Measurements from ENCODE around the gene ZNF474. TPM values are rescaled to one million over a fixed set of nuclear protein-coding genes. Genes with fewer than 3 reads are reported as not detected.

ZNF474 gene
- total and polyA plus RNA-seq, 2 of the 4 experiments (the other 2 are of a cell fraction) = 0.24 to 0.54 TPM

DNA sequence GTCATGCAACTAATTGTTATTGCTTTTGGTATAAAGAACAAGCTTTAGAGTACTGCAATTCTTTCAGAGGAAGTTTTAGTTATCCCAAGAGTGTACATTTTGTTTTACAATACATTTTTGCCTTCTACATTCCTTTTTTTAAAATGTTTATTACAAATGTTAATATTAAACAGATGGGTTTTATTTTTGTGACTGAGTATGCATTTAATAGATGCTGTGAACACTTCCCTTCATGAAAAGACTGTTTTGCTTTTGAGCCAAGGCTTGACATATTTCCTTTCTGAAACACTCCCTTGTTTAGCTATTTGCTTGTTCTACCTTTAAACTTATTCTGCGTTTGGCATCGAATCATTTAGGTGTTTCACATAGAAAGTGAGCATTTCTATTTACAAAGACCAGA lies 14.8 kb upstream of the ZNF474 start:
- Histone ChIP-seq H3K9me3 (ENCODE audit: control insufficient read depth, insufficient read depth, low read length) (no peaks in the 10 kb centered on the region), H3K9me1 (ENCODE audit: insufficient read depth, low read length) (0 out of 2 replicates have a peak, but pooled peaks cover 3% of the 10 kb centered on the region), H3K79me1 (ENCODE audit: low read depth in 1 of 2, low read length in 2 of 2) (no peaks in the 10 kb centered on the region), H2AK9ac (replicated peaks; ENCODE audit: low read depth, low read length, poor library complexity) (no peak overlapping the region), H3K4ac (ENCODE audit: low read depth, low read length) (no peak overlapping the region), H3K23ac (ENCODE audit: low read depth, low read length) (no peak overlapping the region), H3K56ac (ENCODE audit: extremely low read depth, insufficient read depth, low read length) (no peak overlapping the region), H2AK5ac (ENCODE audit: low read depth, low read length) (no peak overlapping the region), H3K27me3 (ENCODE audit: control insufficient read depth, insufficient read depth, low read length) (no peaks in the 10 kb centered on the region), H2BK5ac (ENCODE audit: low read depth, low read length, poor library complexity, severe bottlenecking) (no peak overlapping the region), H2BK120ac (ENCODE audit: low read depth, low read length) (no peak overlapping the region), H3K36me3 (ENCODE audit: control insufficient read depth, insufficient read depth, low read length) (no peaks in the 10 kb centered on the region), H4K8ac (ENCODE audit: low read depth in 2 of 2, low read length in 2 of 2) (no peak overlapping the region), H2BK20ac (ENCODE audit: low read depth, low read length) (no peak overlapping the region), H3K27ac (ENCODE audit: insufficient read depth, low read length) (no peak overlapping the region), H3K4me1 (ENCODE audit: control insufficient read depth, insufficient read depth, low read length) (peaks cover 3% of the 10 kb centered on the region; the same call in 1 of the 2 replicates), H2BK15ac (ENCODE audit: low read depth, low read length) (no peak overlapping the region), H3K18ac (ENCODE audit: low read depth, low read length) (no peak overlapping the region), H4K91ac (ENCODE audit: insufficient read depth, low read depth, low read length) (no peak overlapping the region), H3K4me2 (ENCODE audit: low read depth, low read length) (no peak overlapping the region), H3K9ac (ENCODE audit: low read depth, low read length) (no peak overlapping the region), H4K20me1 (ENCODE audit: insufficient read depth, low read length) (no peaks in the 10 kb centered on the region), H2AFZ (replicated peaks; ENCODE audit: low read length, poor library complexity) (no peak overlapping the region), H3K14ac (replicated peaks; ENCODE audit: low read depth, low read length) (no peak overlapping the region), H4K5ac (ENCODE audit: low read depth, low read length) (no peak overlapping the region), H3K4me3 (ENCODE audit: insufficient read depth, low read depth, low read length) (no peak overlapping the region)
- no TSS peak for BruUV-seq (replicated peaks)
- in situ Hi-C loops (cut with MboI; ENCODE audit: low sequenced_read_pairs) (no loop called here), intact Hi-C loops (cut with micrococcal nuclease) (no loop called here), dilution Hi-C loops (cut with HindIII; ENCODE audit: low sequenced_read_pairs, unreplicated experiment) (no loop called here)
- ATAC-seq (ENCODE audit: low read depth) = no peak
- CTCF ChIA-PET = interaction anchor here (0.7 to 1.0 kb wide), 2 partner anchors 10 to 39 kb away, joined by 3 to 4 read pairs; no protein-coding TSS in a partner anchor
- DNase-seq = no peak
- POLR2A ChIA-PET (ENCODE audit: unreplicated experiment) = interaction anchor here (1.0 kb wide), 1 partner anchor 12 kb away, joined by 8 read pairs; no protein-coding TSS in a partner anchor
- TF ChIP-seq RFX5 (IDR thresholded peaks at IDR 0.05; ENCODE audit: low read depth, low read length) (no peak), CHD1 (IDR thresholded peaks at IDR 0.05; ENCODE audit: low read depth, low read length) (no peak), NFE2L2 (IDR thresholded peaks at IDR 0.05; ENCODE audit: low read depth, low read length) (no peak), MAZ (IDR thresholded peaks at IDR 0.05; ENCODE audit: borderline replicate concordance, low read depth, low read length) (no peak), POLR2A (IDR thresholded peaks at IDR 0.05; ENCODE audit: low read depth, low read length) (no peak), RAD21 (IDR thresholded peaks at IDR 0.05; ENCODE audit: low read length) (no peak), MAFK (IDR thresholded peaks at IDR 0.05; ENCODE audit: low read depth, low read length) (no peak), BHLHE40 (IDR thresholded peaks at IDR 0.05; ENCODE audit: low read depth, low read length) (no peak), CEBPB (IDR thresholded peaks at IDR 0.05; ENCODE audit: low read depth, low read length) (no peak), SMC3 (IDR thresholded peaks at IDR 0.05; ENCODE audit: low read depth, low read length) (no peak), MXI1 (IDR thresholded peaks at IDR 0.05; ENCODE audit: borderline replicate concordance, low read depth, low read length) (no peak), FOS (IDR thresholded peaks at IDR 0.05; ENCODE audit: low read depth, low read length) (no peak), RCOR1 (IDR thresholded peaks at IDR 0.05; ENCODE audit: insufficient replicate concordance, low read length) (no peak)
- TF ChIP-seq, protein P1, sequence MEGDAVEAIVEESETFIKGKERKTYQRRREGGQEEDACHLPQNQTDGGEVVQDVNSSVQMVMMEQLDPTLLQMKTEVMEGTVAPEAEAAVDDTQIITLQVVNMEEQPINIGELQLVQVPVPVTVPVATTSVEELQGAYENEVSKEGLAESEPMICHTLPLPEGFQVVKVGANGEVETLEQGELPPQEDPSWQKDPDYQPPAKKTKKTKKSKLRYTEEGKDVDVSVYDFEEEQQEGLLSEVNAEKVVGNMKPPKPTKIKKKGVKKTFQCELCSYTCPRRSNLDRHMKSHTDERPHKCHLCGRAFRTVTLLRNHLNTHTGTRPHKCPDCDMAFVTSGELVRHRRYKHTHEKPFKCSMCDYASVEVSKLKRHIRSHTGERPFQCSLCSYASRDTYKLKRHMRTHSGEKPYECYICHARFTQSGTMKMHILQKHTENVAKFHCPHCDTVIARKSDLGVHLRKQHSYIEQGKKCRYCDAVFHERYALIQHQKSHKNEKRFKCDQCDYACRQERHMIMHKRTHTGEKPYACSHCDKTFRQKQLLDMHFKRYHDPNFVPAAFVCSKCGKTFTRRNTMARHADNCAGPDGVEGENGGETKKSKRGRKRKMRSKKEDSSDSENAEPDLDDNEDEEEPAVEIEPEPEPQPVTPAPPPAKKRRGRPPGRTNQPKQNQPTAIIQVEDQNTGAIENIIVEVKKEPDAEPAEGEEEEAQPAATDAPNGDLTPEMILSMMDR (conservative IDR thresholded peaks at IDR 0.05; ENCODE audit: low read depth, low read length) = no peak
- TF ChIP-seq, protein P2, sequence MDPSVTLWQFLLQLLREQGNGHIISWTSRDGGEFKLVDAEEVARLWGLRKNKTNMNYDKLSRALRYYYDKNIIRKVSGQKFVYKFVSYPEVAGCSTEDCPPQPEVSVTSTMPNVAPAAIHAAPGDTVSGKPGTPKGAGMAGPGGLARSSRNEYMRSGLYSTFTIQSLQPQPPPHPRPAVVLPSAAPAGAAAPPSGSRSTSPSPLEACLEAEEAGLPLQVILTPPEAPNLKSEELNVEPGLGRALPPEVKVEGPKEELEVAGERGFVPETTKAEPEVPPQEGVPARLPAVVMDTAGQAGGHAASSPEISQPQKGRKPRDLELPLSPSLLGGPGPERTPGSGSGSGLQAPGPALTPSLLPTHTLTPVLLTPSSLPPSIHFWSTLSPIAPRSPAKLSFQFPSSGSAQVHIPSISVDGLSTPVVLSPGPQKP (IDR thresholded peaks at IDR 0.05; ENCODE audit: borderline replicate concordance, low read depth, low read length) = no peak
- TF ChIP-seq, protein P3, sequence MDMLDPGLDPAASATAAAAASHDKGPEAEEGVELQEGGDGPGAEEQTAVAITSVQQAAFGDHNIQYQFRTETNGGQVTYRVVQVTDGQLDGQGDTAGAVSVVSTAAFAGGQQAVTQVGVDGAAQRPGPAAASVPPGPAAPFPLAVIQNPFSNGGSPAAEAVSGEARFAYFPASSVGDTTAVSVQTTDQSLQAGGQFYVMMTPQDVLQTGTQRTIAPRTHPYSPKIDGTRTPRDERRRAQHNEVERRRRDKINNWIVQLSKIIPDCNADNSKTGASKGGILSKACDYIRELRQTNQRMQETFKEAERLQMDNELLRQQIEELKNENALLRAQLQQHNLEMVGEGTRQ (IDR thresholded peaks at IDR 0.05; ENCODE audit: low read depth, low read length) = no peak
- WGBS, 2 experiments (ENCODE audit: extremely low coverage in 2 of 2, insufficient read length in 1 of 2) = no CpG with 5 or more reads among the region's 2 CpGs
